ENCODE data around the gene KCTD16. TPM values are rescaled to one million over a fixed set of nuclear protein-coding genes. Genes with fewer than 3 reads are reported as not detected.

Gene KCTD16
- total RNA-seq, 2 donors from 2014 or later = 0.14 to 0.62 TPM

- Histone ChIP-seq H3K27me3 (replicated peaks; ENCODE audit: insufficient read depth) (no peaks in the 10 kb centered on the region), H3K27ac (no peak overlapping the region), H3K9me3 (no peaks in the 10 kb centered on the region), H3K4me1 (replicated peaks) (no peaks in the 10 kb centered on the region), H3K4me3 (no peak overlapping the region), H3K36me3 (no peaks in the 10 kb centered on the region)
- intact Hi-C loops (cut with DNase I) = no loop called here
- TF ChIP-seq CTCF (IDR thresholded peaks at IDR 0.05) = no peak
- TF ChIP-seq POLR2A (IDR thresholded peaks at IDR 0.05) = no peak
- TF ChIP-seq POLR2AphosphoS5 (IDR thresholded peaks at IDR 0.05) = no peak
- no peak for DNase-seq (ENCODE audit: low spot score)
- WGBS = 74% methylated on average over 4 of the region's 4 CpGs
These were observed 144.4 kb downstream of the KCTD16 start for GRCh38 chr5:144315026-144315425.

- Histone ChIP-seq H3K36me3 (no peaks in the 10 kb centered on the region), H3K27ac (no peak overlapping the region), H3K4me3 (no peak overlapping the region), H3K4me1 (replicated peaks) (no peaks in the 10 kb centered on the region), H3K9me3 (no peaks in the 10 kb centered on the region), H3K27me3 (replicated peaks; ENCODE audit: insufficient read depth) (no peaks in the 10 kb centered on the region)
- DNase-seq (ENCODE audit: low spot score) = no peak
- no peak for TF ChIP-seq POLR2A (IDR thresholded peaks at IDR 0.05)
- no peak for TF ChIP-seq POLR2AphosphoS5 (IDR thresholded peaks at IDR 0.05)
- TF ChIP-seq CTCF (IDR thresholded peaks at IDR 0.05) = no peak
- WGBS = 81% methylated on average over 12 of the region's 12 CpGs
- intact Hi-C loops (cut with DNase I) = no loop called here
These were observed 145.4 kb downstream of the KCTD16 start for GRCh38 chr5:144315994-144316634.

GRCh38 chr5:144318011-144318410, 147.3 kb downstream of the KCTD16 start:
- intact Hi-C loops (cut with DNase I) = no loop called here
- Histone ChIP-seq H3K27me3 (replicated peaks; ENCODE audit: insufficient read depth) (no peaks in the 10 kb centered on the region), H3K4me3 (no peak overlapping the region), H3K27ac (no peak overlapping the region), H3K36me3 (no peaks in the 10 kb centered on the region), H3K9me3 (no peaks in the 10 kb centered on the region), H3K4me1 (replicated peaks) (no peaks in the 10 kb centered on the region)
- TF ChIP-seq POLR2AphosphoS5 (IDR thresholded peaks at IDR 0.05) (no peak), POLR2A (IDR thresholded peaks at IDR 0.05) (no peak), CTCF (IDR thresholded peaks at IDR 0.05) (no peak)
- DNase-seq (ENCODE audit: low spot score) = no peak
- 85% methylated on average over 3 of the region's 3 CpGs for WGBS

GRCh38 chr5:144318460-144318859, 147.8 kb downstream of the KCTD16 start:
- Histone ChIP-seq H3K27me3 (replicated peaks; ENCODE audit: insufficient read depth) (no peaks in the 10 kb centered on the region), H3K27ac (no peak overlapping the region), H3K4me1 (replicated peaks) (no peaks in the 10 kb centered on the region), H3K36me3 (no peaks in the 10 kb centered on the region), H3K9me3 (no peaks in the 10 kb centered on the region), H3K4me3 (no peak overlapping the region)
- intact Hi-C loops (cut with DNase I) = no loop called here
- WGBS = 72% methylated on average over 4 of the region's 4 CpGs
- TF ChIP-seq POLR2A (IDR thresholded peaks at IDR 0.05) (no peak), POLR2AphosphoS5 (IDR thresholded peaks at IDR 0.05) (no peak)
- DNase-seq (ENCODE audit: low spot score) = no peak

- Histone ChIP-seq H3K9me3 (no peaks in the 10 kb centered on the region), H3K4me1 (replicated peaks) (no peaks in the 10 kb centered on the region), H3K36me3 (no peaks in the 10 kb centered on the region), H3K27me3 (replicated peaks; ENCODE audit: insufficient read depth) (no peaks in the 10 kb centered on the region), H3K27ac (no peak overlapping the region), H3K4me3 (no peak overlapping the region)
- no peak for DNase-seq (ENCODE audit: low spot score)
- intact Hi-C loops (cut with DNase I) = no loop called here
- no peak for TF ChIP-seq POLR2AphosphoS5 (IDR thresholded peaks at IDR 0.05)
- no peak for TF ChIP-seq POLR2A (IDR thresholded peaks at IDR 0.05)
- TF ChIP-seq CTCF (IDR thresholded peaks at IDR 0.05) = no peak
- 87% methylated on average over 1 of the region's 1 CpG for WGBS
These were observed 152.5 kb downstream of the KCTD16 start for GRCh38 chr5:144323181-144323580.

All from prostate gland (tissue), 2 donors.